Upper lobe of left lung (tissue), 4 donors: ENCODE data around the gene ASB8.

Experiments
- EP300 ChIP-seq, 4 donors: sonication (generic); formaldehyde crosslinking; IDR thresholded peaks; one replicate each; pipeline ENCODE4 v1.5.1; 2017; ENCODE audit warnings: antibody characterized with exemption in 4 of 4, control low read depth in 2 of 4
- TF ChIP-seq, protein P1 (sequence below), 6 experiments: fragments of 450-650 bp in 4 of 6; fragments of 200-600 bp in 2 of 6; sonication (generic) in 2 of 6; IDR thresholded peaks; one replicate each; pipeline ENCODE4 v1.5.1; 2016 to 2019; ENCODE audit warnings: antibody characterized with exemption in 6 of 6

- TF ChIP-seq, protein P1, sequence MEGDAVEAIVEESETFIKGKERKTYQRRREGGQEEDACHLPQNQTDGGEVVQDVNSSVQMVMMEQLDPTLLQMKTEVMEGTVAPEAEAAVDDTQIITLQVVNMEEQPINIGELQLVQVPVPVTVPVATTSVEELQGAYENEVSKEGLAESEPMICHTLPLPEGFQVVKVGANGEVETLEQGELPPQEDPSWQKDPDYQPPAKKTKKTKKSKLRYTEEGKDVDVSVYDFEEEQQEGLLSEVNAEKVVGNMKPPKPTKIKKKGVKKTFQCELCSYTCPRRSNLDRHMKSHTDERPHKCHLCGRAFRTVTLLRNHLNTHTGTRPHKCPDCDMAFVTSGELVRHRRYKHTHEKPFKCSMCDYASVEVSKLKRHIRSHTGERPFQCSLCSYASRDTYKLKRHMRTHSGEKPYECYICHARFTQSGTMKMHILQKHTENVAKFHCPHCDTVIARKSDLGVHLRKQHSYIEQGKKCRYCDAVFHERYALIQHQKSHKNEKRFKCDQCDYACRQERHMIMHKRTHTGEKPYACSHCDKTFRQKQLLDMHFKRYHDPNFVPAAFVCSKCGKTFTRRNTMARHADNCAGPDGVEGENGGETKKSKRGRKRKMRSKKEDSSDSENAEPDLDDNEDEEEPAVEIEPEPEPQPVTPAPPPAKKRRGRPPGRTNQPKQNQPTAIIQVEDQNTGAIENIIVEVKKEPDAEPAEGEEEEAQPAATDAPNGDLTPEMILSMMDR (IDR thresholded peaks at IDR 0.05), result no peak
- TF ChIP-seq EP300 (IDR thresholded peaks at IDR 0.05), result no peak
Measured at GRCh38 chr12:48142818-48143674, 14.3 kb downstream of the ASB8 start.
